Thoracic aorta (tissue), 2 donors: ENCODE data around the gene PHF21B. TPM values are rescaled to one million over a fixed set of nuclear protein-coding genes. Genes with fewer than 3 reads are reported as not detected.

ENCODE experiments used
- ATAC-seq: fragments of 150-250 bp; one replicate; pipeline ENCODE4 v1.8.0; 2017; ENCODE audit warnings: low read depth; ENCODE audit not compliant: insufficient number of reproducible peaks, low FRiP score
- DNase-seq: peaks from one replicate; pipeline ENCODE4 v3.0.0-alpha.2; 2020; ENCODE audit warnings: low spot score
- H3K27ac ChIP-seq, 2 donors: fragments of 200-600 bp; sonication (generic); 1 replicate in 1 of 2; 2 replicates in 1 of 2; pipeline ENCODE4 v1.5.1; 2016; ENCODE audit warnings: mild to moderate bottlenecking in 2 of 2, moderate library complexity in 2 of 2
- H3K27me3 ChIP-seq: fragments of 200-600 bp; sonication (generic); replicated peaks from 2 replicates; pipeline ENCODE4 v1.6.0; 2016; ENCODE audit warnings: mild to moderate bottlenecking; ENCODE audit not compliant: insufficient read depth
- H3K36me3 ChIP-seq: fragments of 200-600 bp; sonication (generic); one replicate; pipeline ENCODE4 v1.5.1; 2016
- H3K4me1 ChIP-seq, 2 donors: fragments of 200-600 bp; sonication (generic); 1 replicate in 1 of 2; 2 replicates in 1 of 2; pipeline versions ENCODE4 v1.5.1 to v1.6.0; 2016; ENCODE audit warnings: low read depth in 2 of 2, mild to moderate bottlenecking in 1 of 2; ENCODE audit not compliant: control insufficient read depth in 1 of 2
- H3K4me3 ChIP-seq: fragments of 200-600 bp; sonication (generic); 2 replicates; pipeline ENCODE4 v1.5.1; 2016; ENCODE audit warnings: mild to moderate bottlenecking
- H3K9me3 ChIP-seq: fragments of 200-600 bp; sonication (generic); 2 replicates; pipeline ENCODE4 v1.5.1; 2016
- total RNA-seq, 2 donors: library from RNA; depleted of rRNA; stranded (reverse); fragments of >200 nt; gene quantifications; one replicate each; pipeline versions ENCODE4 v1.1.0 to v1.2.3, GENCODE V29; 2016
- TF ChIP-seq, protein P1 (sequence below): fragments of 200-600 bp; sonication (generic); IDR thresholded peaks from one replicate; pipeline ENCODE4 v1.5.1; 2019; ENCODE audit warnings: antibody characterized with exemption

Gene PHF21B
- total RNA-seq, 2 donors from 2014 or later, result 2.1 TPM; not detected in 1

- no peaks in the 10 kb centered on the region for H3K9me3 ChIP-seq
- ATAC-seq, result no peak
- no peak overlapping the region for H3K4me3 ChIP-seq
- TF ChIP-seq, protein P1, sequence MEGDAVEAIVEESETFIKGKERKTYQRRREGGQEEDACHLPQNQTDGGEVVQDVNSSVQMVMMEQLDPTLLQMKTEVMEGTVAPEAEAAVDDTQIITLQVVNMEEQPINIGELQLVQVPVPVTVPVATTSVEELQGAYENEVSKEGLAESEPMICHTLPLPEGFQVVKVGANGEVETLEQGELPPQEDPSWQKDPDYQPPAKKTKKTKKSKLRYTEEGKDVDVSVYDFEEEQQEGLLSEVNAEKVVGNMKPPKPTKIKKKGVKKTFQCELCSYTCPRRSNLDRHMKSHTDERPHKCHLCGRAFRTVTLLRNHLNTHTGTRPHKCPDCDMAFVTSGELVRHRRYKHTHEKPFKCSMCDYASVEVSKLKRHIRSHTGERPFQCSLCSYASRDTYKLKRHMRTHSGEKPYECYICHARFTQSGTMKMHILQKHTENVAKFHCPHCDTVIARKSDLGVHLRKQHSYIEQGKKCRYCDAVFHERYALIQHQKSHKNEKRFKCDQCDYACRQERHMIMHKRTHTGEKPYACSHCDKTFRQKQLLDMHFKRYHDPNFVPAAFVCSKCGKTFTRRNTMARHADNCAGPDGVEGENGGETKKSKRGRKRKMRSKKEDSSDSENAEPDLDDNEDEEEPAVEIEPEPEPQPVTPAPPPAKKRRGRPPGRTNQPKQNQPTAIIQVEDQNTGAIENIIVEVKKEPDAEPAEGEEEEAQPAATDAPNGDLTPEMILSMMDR, result no peak
- no peaks in the 10 kb centered on the region for H3K36me3 ChIP-seq
- no peaks in the 10 kb centered on the region for H3K27me3 ChIP-seq
- H3K27ac ChIP-seq, result no peak overlapping the region
- no peaks in the 10 kb centered on the region for H3K4me1 ChIP-seq
- no peak for DNase-seq
These were observed 38.0 kb downstream of the PHF21B start for GRCh38 chr22:44971651-44972362.

GRCh38 chr22:44970291-44970690 lies 39.5 kb downstream of the PHF21B start:
- no peak overlapping the region for H3K27ac ChIP-seq
- DNase-seq, result no peak
- no peak overlapping the region for H3K4me3 ChIP-seq
- H3K36me3 ChIP-seq, result no peaks in the 10 kb centered on the region
- TF ChIP-seq, protein P1, result no peak
- H3K9me3 ChIP-seq, result no peaks in the 10 kb centered on the region
- no peak for ATAC-seq
- H3K27me3 ChIP-seq, result no peaks in the 10 kb centered on the region
- H3K4me1 ChIP-seq, result no peaks in the 10 kb centered on the region

- DNase-seq, result no peak
- no peaks in the 10 kb centered on the region for H3K4me1 ChIP-seq
- no peak overlapping the region for H3K27ac ChIP-seq
- no peaks in the 10 kb centered on the region for H3K27me3 ChIP-seq
- H3K36me3 ChIP-seq, result no peaks in the 10 kb centered on the region
- H3K4me3 ChIP-seq, result no peak overlapping the region
- no peak for ATAC-seq
- TF ChIP-seq, protein P1, result no peak
- H3K9me3 ChIP-seq, result no peaks in the 10 kb centered on the region
These were observed 40.0 kb downstream of the PHF21B start for GRCh38 chr22:44969817-44970216.

- ATAC-seq (no peak), DNase-seq (no peak)
- Histone ChIP-seq H3K4me1 (no peaks in the 10 kb centered on the region), H3K9me3 (no peaks in the 10 kb centered on the region), H3K36me3 (no peaks in the 10 kb centered on the region), H3K27ac (no peak overlapping the region), H3K4me3 (no peak overlapping the region), H3K27me3 (no peaks in the 10 kb centered on the region)
- TF ChIP-seq, protein P1, result no peak
These were observed 41.1 kb downstream of the PHF21B start for GRCh38 chr22:44968736-44969135.

DNA sequence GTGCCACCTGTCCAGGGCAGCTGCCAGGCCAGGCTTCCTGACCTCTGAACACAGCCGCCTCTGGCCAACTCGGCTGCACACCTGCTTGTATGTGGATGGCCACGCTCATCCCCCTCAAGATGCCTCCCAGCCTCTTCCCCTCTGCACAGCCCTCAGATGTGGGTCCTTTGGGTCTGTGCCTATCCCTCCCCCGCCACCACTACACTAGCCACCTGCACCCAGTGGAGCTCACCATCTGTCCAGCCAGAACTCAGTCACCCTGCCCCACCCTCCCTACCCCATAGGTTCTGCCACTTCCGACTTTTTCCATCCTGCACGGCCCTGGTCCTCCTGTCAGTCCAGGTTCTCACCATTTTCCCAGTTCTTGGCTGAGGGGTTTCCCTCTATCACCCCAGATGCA lies 44.6 kb downstream of the PHF21B start:
- Histone ChIP-seq H3K9me3 (no peaks in the 10 kb centered on the region), H3K27me3 (no peaks in the 10 kb centered on the region), H3K36me3 (no peaks in the 10 kb centered on the region), H3K4me1 (no peaks in the 10 kb centered on the region), H3K27ac (no peak overlapping the region), H3K4me3 (no peak overlapping the region)
- no peak for ATAC-seq
- no peak for DNase-seq
- TF ChIP-seq, protein P1, result no peak
